HG03064 (cell line): ENCODE results near the gene PCDHB8.
"Not testable (repeated sequence)": the region's sequence is repeated elsewhere in the genome, so short reads cannot be mapped to it uniquely, and the experiment has no call there.

Source experiments
- ATAC-seq: cut with Tn5 transposase; IDR thresholded peaks from one replicate; pipeline ENCODE4 v1.9.1; 2021; ENCODE audit warnings: low read depth; ENCODE audit not compliant: unreplicated experiment

Gene PCDHB8

GRCh38 chr5:141177577-141178191 is at the start of gene PCDHB8:
TSS of gene PCDHB8 (plus strand) at chr5:141177790. CDS start at chr5:141178035, 245 bp downstream.
- ATAC-seq = not testable (repeated sequence)

- ATAC-seq = no peak
Measured at GRCh38 chr5:141135030-141135717, 42.4 kb upstream of the PCDHB8 start, which contains the start of gene PCDHB5. TSS of gene PCDHB5 (plus strand) at chr5:141135206. CDS start at chr5:141135435, 229 bp downstream.

GRCh38 chr5:141135718-141136266 is 41.8 kb upstream of the PCDHB8 start:
- ATAC-seq = no peak

- not testable (repeated sequence) for ATAC-seq
Measured at GRCh38 chr5:141137346-141137745, 40.2 kb upstream of the PCDHB8 start.

- no peak for ATAC-seq
Measured at GRCh38 chr5:141149812-141150211, 27.8 kb upstream of the PCDHB8 start, which contains the start of gene PCDHB6. TSS of gene PCDHB6 (plus strand) at chr5:141150057. CDS start at chr5:141150258, 201 bp downstream.

- no peak for ATAC-seq
Measured at GRCh38 chr5:141150224-141150992, 27.2 kb upstream of the PCDHB8 start.

- no peak for ATAC-seq
Measured at GRCh38 chr5:141150993-141151325, 26.6 kb upstream of the PCDHB8 start.

GRCh38 chr5:141151632-141152031 is 26.0 kb upstream of the PCDHB8 start:
- ATAC-seq = not testable (repeated sequence)

GRCh38 chr5:141152096-141152495 is 25.5 kb upstream of the PCDHB8 start:
- not testable (repeated sequence) for ATAC-seq

GRCh38 chr5:141155540-141156374 is 21.8 kb upstream of the PCDHB8 start:
- ATAC-seq = no peak

GRCh38 chr5:141157356-141157755 is 20.2 kb upstream of the PCDHB8 start:
- ATAC-seq = not testable (repeated sequence)

- not testable (repeated sequence) for ATAC-seq
Measured at GRCh38 chr5:141157901-141158300, 19.7 kb upstream of the PCDHB8 start.

GRCh38 chr5:141172381-141173204 is 5.0 kb upstream of the PCDHB8 start, which contains the start of gene PCDHB7:
TSS of gene PCDHB7 (plus strand) at chr5:141172644. CDS start at chr5:141172836, 192 bp downstream.
- no peak for ATAC-seq

- not testable (repeated sequence) for ATAC-seq
Measured at GRCh38 chr5:141174291-141175104, 3.1 kb upstream of the PCDHB8 start.

- ATAC-seq = no peak
Measured at GRCh38 chr5:141175933-141176332, 1.7 kb upstream of the PCDHB8 start.

- ATAC-seq = not testable (repeated sequence)
Measured at GRCh38 chr5:141179371-141179770, 1.8 kb downstream of the PCDHB8 start.

- not testable (repeated sequence) for ATAC-seq
Measured at GRCh38 chr5:141179876-141180275, 2.3 kb downstream of the PCDHB8 start.

GRCh38 chr5:141180313-141180712 is 2.7 kb downstream of the PCDHB8 start:
- ATAC-seq = no peak
